Measurements from ENCODE around the gene ANTXR1. TPM values are rescaled to one million over a fixed set of nuclear protein-coding genes. Genes with fewer than 3 reads are reported as not detected.

The ANTXR1 gene
- polyA plus RNA-seq, 1 of the 3 experiments (the other 2 are of a cell fraction): 114 TPM

- no peak for TF ChIP-seq CTCF (IDR thresholded peaks at IDR 0.05)
- TF ChIP-seq PBX3 (IDR thresholded peaks at IDR 0.05): no peak
- no peak for TF ChIP-seq ZBTB33 (IDR thresholded peaks at IDR 0.05; ENCODE audit: borderline replicate concordance, low read depth)
- TF ChIP-seq RCOR1 (IDR thresholded peaks at IDR 0.05; ENCODE audit: low read length): no peak
- no peak for TF ChIP-seq USF1 (IDR thresholded peaks at IDR 0.05; ENCODE audit: borderline replicate concordance, low read depth)
- no peak for TF ChIP-seq CHD2 (IDR thresholded peaks at IDR 0.05; ENCODE audit: low read length, partially characterized antibody)
- no peak for TF ChIP-seq TCF12 (IDR thresholded peaks at IDR 0.05)
- TF ChIP-seq TEAD4 (IDR thresholded peaks at IDR 0.05; ENCODE audit: borderline replicate concordance, insufficient read depth): no peak
- TF ChIP-seq TAF1 (IDR thresholded peaks at IDR 0.05; ENCODE audit: borderline replicate concordance, low read depth, low read length): no peak
Observed at GRCh38 chr2:69166465-69166811, 153.5 kb downstream of the ANTXR1 start (continued).

- H4K20me1 ChIP-seq (ENCODE audit: insufficient read depth): no peaks in the 10 kb centered on the region
- H2AFZ ChIP-seq (ENCODE audit: low read depth): no peak overlapping the region
- peaks cover 37% of the 10 kb centered on the region for H3F3A ChIP-seq (replicated peaks; ENCODE audit: insufficient read depth)
- H3K9ac ChIP-seq: no peak overlapping the region
- H3K9me3 ChIP-seq: no peaks in the 10 kb centered on the region
- WGBS (ENCODE audit: low lambda C conversion rate): 94% methylated on average over 3 of the region's 5 CpGs
- H3K4me3 ChIP-seq (ENCODE audit: low read depth in 2 of 2, low read length in 1 of 2): no peak overlapping the region
- no peaks in the 10 kb centered on the region for H3K27me3 ChIP-seq (ENCODE audit: insufficient read depth)
- no peak for DNase-seq
- TF ChIP-seq POLR2AphosphoS5 (IDR thresholded peaks at IDR 0.05; ENCODE audit: low read depth, low read length) (no peak), EP300 (IDR thresholded peaks at IDR 0.05; ENCODE audit: borderline replicate concordance in 1 of 2, low read depth in 1 of 2, low read length in 1 of 2) (no peak), SMC3 (IDR thresholded peaks at IDR 0.05; ENCODE audit: low read depth, low read length) (no peak), YY1 (IDR thresholded peaks at IDR 0.05; ENCODE audit: low read depth) (no peak), USF1 (IDR thresholded peaks at IDR 0.05; ENCODE audit: borderline replicate concordance, low read depth) (no peak), REST (IDR thresholded peaks at IDR 0.05; ENCODE audit: low read depth, low read length) (no peak), MXI1 (IDR thresholded peaks at IDR 0.05; ENCODE audit: low read depth, low read length) (no peak), NRF1 (IDR thresholded peaks at IDR 0.05; ENCODE audit: low read depth, low read length) (no peak), MEF2A (IDR thresholded peaks at IDR 0.05; ENCODE audit: borderline replicate concordance, low read depth) (no peak)
- H3K27ac ChIP-seq (ENCODE audit: low read depth in 2 of 2, low read length in 1 of 2): no peak overlapping the region
- H3K79me2 ChIP-seq (ENCODE audit: insufficient read depth): peaks cover 5% of the 10 kb centered on the region; the same call in 1 of the 2 replicates
- H3K4me2 ChIP-seq: no peak overlapping the region
- H3K9me2 ChIP-seq: no peaks in the 10 kb centered on the region
- POLR2A ChIA-PET: no interaction called here
- H3K36me3 ChIP-seq (replicated peaks in 1 of 2; ENCODE audit: control insufficient read depth in 1 of 2, insufficient read depth in 2 of 2, low read length in 1 of 2): peaks cover 18 to 35% of the 10 kb centered on the region in 2 experiments
- CTCF ChIA-PET: interaction anchor here (1.3 to 1.5 kb wide), 2 partner anchors 17 to 140 kb away, joined by 3 to 5 read pairs; no protein-coding TSS in a partner anchor
- H3K4me1 ChIP-seq (ENCODE audit: control insufficient read depth in 1 of 2, insufficient read depth in 2 of 2, low read depth in 1 of 2, low read length in 1 of 2): peaks cover 37 to 70% of the 10 kb centered on the region in 2 experiments
Observed at GRCh38 chr2:69166812-69167468, 154.0 kb downstream of the ANTXR1 start.

Data from SK-N-SH (cell line).